ENCODE measurements around the gene P3R3URF.

Gene P3R3URF

GRCh38 chr1:46193984-46194570 is 17.8 kb upstream of the P3R3URF start:
- no peak for DNase-seq

DNA sequence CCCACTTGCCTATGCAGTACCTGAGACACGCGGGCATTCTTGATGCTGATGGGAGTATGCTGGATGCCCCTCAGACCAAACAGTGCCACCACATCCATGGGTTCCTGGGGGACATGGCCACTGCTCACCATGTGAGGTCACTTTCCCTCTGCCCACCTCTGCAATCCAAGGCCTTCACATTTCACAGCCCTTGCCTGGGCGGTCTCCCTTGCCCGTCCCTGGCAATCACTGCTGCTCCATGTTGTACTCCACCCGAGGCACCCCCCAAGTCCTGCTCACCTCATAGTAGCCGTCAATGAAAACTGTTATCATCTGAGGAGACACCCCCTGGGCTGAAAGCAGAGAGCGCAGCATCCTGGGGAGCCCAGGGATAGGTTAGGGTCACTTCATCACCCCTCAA is 17.0 kb upstream of the P3R3URF start:
- DNase-seq: no peak

GRCh38 chr1:46192171-46192570 is 15.9 kb upstream of the P3R3URF start:
- no peak for DNase-seq

GRCh38 chr1:46191033-46191701 is 14.9 kb upstream of the P3R3URF start:
- no peak for DNase-seq

DNA sequence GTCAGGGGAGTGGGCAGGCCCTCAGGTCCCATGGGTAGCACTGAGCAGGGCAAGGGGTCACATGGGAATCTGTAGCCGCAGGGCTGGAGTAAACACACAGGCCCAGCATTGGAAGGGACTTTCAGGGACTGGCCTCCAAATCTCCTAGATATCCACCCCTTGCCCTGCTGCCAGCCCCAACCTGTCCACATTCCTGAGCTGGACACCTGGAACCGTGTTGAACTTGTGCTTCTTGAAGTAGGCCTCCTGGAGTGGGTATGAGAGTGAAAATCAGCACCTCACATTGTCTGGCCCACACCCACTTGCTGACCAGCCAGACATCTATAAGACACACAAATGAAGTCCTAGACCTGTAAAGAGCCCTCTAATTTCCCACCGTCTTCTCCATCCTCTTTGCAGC is 14.3 kb upstream of the P3R3URF start:
- DNase-seq: no peak

DNA sequence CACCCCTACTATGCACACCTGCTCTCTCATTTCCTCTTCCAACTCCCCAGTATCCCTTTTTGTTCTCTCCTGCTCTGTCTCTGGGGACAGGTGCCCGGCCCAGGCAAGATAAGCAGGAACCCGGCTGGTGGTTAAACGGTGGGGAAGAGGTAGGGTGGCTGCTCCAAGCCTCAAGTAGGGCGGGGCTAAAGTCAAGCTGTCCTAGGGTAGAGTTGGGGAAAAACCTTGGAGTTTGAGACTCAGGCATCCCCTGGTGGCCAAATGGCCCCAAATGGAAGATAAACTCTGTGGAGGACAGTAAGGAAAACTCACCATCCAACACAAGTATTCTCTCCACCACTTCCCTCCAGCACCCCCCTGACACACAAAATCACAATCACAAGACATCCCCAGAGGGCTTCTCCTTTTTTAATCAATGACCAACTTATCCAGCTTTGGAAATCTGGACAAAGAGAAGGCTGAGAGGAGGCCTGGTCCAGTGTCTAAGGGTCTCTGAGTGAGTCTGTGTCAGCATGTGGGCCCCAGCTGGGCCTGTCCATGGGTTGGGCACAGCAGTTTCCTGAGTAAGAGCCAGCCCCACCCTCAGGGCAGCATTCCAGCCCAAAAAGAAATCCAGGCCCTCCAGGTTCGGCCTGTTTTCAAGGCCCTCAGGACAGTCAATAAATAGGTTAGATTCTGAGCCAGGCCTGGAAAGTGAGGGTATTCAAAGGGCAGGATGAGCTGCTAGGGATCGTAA is 12.2 kb upstream of the P3R3URF start:
- no peak for DNase-seq

DNA sequence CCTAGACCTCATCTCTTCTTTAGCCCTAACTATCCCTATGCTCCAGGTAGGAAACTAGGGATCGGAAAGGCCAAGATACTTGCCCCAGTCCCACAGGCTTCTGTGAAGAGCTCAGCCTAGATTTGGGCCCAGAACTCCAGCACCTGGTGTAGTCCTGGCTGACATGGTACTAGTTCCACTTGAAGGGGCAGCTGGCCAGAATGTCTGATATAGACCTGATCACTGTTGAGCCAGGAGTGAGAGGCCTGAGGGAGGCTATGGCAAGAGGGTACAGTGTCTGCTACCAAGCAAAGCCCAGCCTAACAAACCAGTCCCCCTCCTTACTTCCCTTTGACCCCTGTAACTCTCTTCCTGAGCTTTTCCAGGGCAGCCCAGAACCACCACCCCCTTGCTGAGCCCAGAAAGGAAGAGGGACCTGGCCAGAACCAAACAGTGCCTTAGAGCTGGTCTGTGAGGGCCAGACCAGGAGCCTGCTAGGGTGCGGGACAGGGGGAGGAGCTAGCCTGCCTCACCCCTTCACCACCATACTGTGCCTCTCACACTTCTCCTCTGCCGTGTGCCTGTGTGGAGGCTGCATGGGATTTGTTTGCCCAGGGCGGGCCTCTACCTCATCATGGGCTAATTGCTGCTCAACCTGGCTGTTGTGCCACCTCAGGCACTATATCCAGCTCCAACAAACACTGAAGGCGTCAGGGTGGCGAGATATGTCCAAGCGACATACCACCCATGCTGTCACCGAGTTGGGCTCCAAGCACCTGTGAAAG is 11.0 kb upstream of the P3R3URF start:
- peak; percentile 91 for DNase-seq

GRCh38 chr1:46186076-46186475 is 9.8 kb upstream of the P3R3URF start:
- no peak for DNase-seq

- no peak for DNase-seq
These were observed 8.8 kb upstream of the P3R3URF start for GRCh38 chr1:46184920-46185658.

DNA sequence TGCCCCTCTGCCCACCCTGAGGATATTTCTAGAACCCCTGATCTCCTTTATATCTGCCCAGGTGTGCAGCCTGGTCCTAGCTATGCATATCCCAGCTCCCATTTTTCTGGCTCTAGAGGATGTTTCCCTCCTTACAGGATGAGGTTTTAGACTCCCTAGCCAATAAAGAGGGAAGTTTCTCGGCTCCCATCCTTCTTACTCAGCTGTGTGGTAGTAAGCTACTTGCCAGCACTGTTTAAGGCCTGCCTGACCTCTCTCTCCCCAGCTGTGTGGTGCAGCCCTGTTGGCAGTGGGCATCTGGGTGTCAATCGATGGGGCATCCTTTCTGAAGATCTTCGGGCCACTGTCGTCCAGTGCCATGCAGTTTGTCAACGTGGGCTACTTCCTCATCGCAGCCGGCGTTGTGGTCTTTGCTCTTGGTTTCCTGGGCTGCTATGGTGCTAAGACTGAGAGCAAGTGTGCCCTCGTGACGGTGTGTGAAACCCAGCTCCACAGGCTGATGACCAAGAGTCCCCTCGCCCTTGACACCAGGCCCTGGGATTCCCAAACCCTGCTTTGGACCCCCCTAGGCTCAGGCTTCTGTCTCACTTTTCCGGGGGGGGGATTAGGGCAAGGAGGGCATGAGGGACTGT is 7.8 kb upstream of the P3R3URF start:
- no peak for DNase-seq

DNA sequence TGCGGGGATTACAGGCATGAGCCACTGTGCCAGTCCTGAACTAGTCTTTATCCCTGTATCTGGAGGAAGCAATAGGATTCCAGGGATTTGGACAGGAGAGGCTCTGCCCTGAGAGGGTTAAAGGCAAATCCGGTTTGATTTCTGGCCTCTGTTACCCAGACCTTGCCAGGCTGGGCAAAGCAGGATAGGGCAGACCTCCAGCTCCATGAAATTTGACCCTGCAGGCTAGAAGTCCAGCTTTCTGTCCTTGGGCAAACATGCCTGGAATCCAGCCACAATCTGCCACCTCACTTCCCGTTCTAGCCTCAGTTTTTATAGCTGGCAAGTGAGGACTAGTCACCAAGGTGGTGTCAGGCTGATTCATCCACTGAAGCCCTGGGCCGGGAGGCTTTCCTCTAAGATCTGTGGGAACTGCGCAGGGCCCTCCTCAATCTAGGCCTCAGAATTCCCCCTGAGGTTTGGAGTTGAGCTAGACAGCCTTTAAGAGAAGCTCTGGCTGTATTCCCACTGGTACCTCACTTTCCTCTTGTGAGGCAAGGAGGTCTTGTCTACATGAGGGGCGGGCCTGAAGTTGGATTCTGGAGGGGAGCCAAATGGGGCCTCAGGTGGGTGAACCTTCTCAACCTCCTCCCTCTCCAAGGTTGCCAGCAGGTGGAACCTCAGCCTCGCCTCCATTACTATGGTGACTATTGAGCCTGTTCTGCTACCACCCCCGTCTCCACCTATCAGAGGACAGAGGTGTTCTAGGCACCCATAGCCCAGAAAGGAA is 7.0 kb upstream of the P3R3URF start:
- no peak for DNase-seq

DNA sequence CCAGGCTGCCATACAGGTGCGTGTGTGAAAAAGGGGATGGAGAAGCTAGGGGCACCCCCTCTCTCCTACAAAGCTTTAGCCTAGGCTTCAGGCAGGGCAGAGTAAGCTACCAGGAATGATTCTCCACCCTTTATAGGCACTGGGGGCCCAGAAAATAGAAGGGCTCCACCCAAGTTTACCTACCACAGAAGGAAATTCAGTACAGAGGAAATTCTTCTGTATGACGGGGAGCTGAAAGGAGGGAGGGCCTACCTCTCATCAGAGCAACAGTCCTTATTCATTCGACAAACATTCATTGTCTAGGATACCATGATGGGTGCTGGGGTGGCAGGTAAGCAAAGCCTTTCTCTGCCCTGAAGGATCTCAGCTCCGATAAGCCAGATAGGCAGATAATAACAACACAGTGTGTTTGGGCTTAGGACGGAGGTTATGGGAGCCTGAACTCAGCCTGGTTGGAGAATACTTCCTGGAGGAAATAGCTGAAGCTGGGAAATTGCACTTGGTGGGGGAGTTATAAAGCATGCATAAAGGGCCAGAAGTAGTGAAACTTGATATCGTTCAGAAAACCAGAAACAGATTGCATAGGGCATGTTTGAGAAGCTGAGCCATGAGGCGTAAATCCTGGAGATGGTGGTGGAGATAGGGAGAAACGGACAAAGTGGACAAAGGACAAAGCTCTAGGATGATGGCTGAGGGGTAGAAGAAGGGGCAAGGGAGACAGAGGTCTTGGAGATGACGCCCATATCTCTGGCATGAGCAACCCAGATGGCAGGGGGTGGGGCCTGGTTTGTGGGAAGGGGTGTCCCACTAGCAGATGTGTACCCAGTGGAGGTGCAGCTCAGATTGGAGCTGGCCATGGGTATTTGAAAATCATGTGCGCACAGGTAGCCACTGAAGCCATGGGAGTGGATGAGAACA is 5.3 kb upstream of the P3R3URF start:
- no peak for DNase-seq

DNA sequence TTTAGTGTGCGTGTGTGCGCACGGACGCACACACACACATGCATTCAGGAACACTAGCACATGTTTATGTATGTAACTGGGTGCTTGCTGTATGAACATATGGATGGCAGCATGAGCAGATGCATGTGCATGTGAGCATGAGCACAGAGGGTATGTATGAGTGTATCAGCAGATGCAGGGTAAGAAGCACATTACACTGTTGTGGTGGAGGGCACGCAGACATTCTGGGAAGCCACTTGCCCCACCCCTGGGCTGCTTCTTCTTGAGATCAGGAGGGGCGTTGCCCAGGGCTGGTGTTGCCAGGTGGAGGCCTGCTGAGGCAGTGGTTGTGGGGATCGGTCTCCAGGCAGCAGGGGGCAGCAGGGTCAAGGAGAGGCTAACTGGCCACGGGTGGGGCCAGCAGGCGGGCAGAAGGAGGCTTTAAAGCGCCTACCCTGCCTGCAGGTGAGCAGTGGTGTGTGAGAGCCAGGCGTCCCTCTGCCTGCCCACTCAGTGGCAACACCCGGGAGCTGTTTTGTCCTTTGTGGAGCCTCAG is 3.9 kb upstream of the P3R3URF start:
- DNase-seq: peak; percentile 76

- peak; percentile 86 for DNase-seq
These were observed 3.1 kb upstream of the P3R3URF start for GRCh38 chr1:46179138-46180081.

- no peak for DNase-seq
These were observed 1.0 kb downstream of the P3R3URF start for GRCh38 chr1:46175243-46175642.

DNA sequence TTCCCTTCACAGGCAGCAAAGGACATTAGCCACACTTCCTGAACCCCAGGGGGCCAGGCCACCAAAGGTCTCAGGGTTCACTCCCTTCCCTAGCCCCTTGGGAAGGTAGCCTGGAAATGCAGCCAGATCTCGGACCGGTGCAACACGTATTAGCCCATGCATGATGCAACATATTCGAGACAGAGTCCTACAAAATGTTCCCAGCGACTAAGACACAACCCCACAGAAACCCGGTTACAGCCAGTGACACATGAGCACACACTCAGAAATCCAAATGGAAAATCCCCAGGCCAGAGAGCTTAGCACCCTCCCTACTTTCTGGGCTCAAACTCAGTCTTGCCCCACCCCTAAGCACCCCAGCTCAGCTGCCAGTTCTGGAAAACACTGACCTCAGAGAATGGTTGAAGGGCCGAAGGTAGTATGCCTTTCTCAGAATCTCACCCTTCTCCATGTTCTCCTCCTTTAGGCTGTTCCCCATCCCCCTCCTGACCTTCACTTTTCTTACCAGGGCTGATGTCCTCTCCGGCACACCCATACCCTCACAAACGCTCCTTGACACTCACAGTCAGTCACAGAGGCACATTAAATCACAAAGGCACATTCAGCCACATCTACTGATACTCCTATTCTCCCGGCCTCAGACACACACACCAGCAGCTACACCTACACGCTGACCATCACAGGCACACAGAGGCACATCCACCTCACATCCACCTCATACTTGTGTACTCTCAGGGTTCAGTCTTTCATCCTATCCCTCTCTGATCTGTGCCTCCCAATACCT is 1.6 kb downstream of the P3R3URF start, which contains the start of gene TSPAN1:
TSS of gene TSPAN1 (plus strand) at position 640 of the 784 bp plus-strand sequence. CDS start 6,021 bp downstream, outside the sequence.
- DNase-seq: no peak

GRCh38 chr1:46173361-46173856 is 2.9 kb downstream of the P3R3URF start:
- DNase-seq: no peak

GRCh38 chr1:46172321-46172720 is 4.0 kb downstream of the P3R3URF start:
- DNase-seq: no peak
